Measurements from ENCODE around the gene AKT2. TPM values are rescaled to one million over a fixed set of nuclear protein-coding genes. Genes with fewer than 3 reads are reported as not detected.
A peak's percentile ranks its signal among the peaks of the same experiment; 100 is the strongest.

The AKT2 gene
- total RNA-seq, 1 donor from 2014 or later = 197 TPM

- Mint-ChIP-seq H3K36me3 (ENCODE audit: unreplicated experiment) (no peaks in the 10 kb centered on the region), H3K4me3 (ENCODE audit: unreplicated experiment) (peak overlapping the region; percentile 71), H3K9me3 (ENCODE audit: unreplicated experiment) (peaks cover 11% of the 10 kb centered on the region), H3K27ac (ENCODE audit: unreplicated experiment) (peak overlapping the region; percentile 91), H3K27me3 (ENCODE audit: unreplicated experiment) (peaks cover 7% of the 10 kb centered on the region), H3K4me1 (ENCODE audit: low read depth, unreplicated experiment) (peaks cover 59% of the 10 kb centered on the region)
- DNase-seq = peak; percentile 52
- no peak for TF ChIP-seq CTCF (IDR thresholded peaks at IDR 0.05; ENCODE audit: partially characterized antibody, unreplicated experiment)
These were observed 10.3 kb downstream of the AKT2 start for GRCh38 chr19:40274585-40275544.

- Mint-ChIP-seq H3K36me3 (ENCODE audit: unreplicated experiment) (no peaks in the 10 kb centered on the region), H3K9me3 (ENCODE audit: unreplicated experiment) (peaks cover 9% of the 10 kb centered on the region), H3K4me1 (ENCODE audit: low read depth, unreplicated experiment) (peaks cover 60% of the 10 kb centered on the region), H3K27me3 (ENCODE audit: unreplicated experiment) (peaks cover 7% of the 10 kb centered on the region), H3K27ac (ENCODE audit: unreplicated experiment) (peak overlapping the region; percentile 91), H3K4me3 (ENCODE audit: unreplicated experiment) (peak overlapping the region; percentile 71)
- DNase-seq = no peak
- TF ChIP-seq CTCF (IDR thresholded peaks at IDR 0.05; ENCODE audit: partially characterized antibody, unreplicated experiment) = no peak
These were observed 11.4 kb downstream of the AKT2 start for GRCh38 chr19:40273469-40274360.

GRCh38 chr19:40272261-40272660 lies 12.9 kb downstream of the AKT2 start:
- H3K27ac Mint-ChIP-seq (ENCODE audit: unreplicated experiment) = peak overlapping the region; percentile 80
- TF ChIP-seq CTCF (IDR thresholded peaks at IDR 0.05; ENCODE audit: partially characterized antibody, unreplicated experiment) = no peak

GRCh38 chr19:40271706-40272105 lies 13.4 kb downstream of the AKT2 start:
- Mint-ChIP-seq H3K4me3 (ENCODE audit: unreplicated experiment) (no peak overlapping the region), H3K27ac (ENCODE audit: unreplicated experiment) (no peak overlapping the region), H3K4me1 (ENCODE audit: low read depth, unreplicated experiment) (peaks cover 49% of the 10 kb centered on the region), H3K27me3 (ENCODE audit: unreplicated experiment) (peaks cover 7% of the 10 kb centered on the region), H3K36me3 (ENCODE audit: unreplicated experiment) (no peaks in the 10 kb centered on the region), H3K9me3 (ENCODE audit: unreplicated experiment) (peaks cover 5% of the 10 kb centered on the region)
- no peak for TF ChIP-seq CTCF (IDR thresholded peaks at IDR 0.05; ENCODE audit: partially characterized antibody, unreplicated experiment)
- DNase-seq = no peak

More at GRCh38 chr19:40272261-40272660, 12.9 kb downstream of the AKT2 start:
- peaks cover 5% of the 10 kb centered on the region for H3K9me3 Mint-ChIP-seq (ENCODE audit: unreplicated experiment)
- H3K4me3 Mint-ChIP-seq (ENCODE audit: unreplicated experiment) = no peak overlapping the region
- H3K27me3 Mint-ChIP-seq (ENCODE audit: unreplicated experiment) = peaks cover 7% of the 10 kb centered on the region
- H3K4me1 Mint-ChIP-seq (ENCODE audit: low read depth, unreplicated experiment) = peaks cover 52% of the 10 kb centered on the region
- no peaks in the 10 kb centered on the region for H3K36me3 Mint-ChIP-seq (ENCODE audit: unreplicated experiment)
- no peak for DNase-seq

Data from glutamatergic neuron (in vitro differentiated cells).